Femur (tissue), 1 donor: ENCODE results near the gene STXBP5.
"Not testable (repeated sequence)": the region's sequence is repeated elsewhere in the genome, so short reads cannot be mapped to it uniquely, and the experiment has no call there.

ENCODE experiments used
- DNase-seq: peaks from one replicate; pipeline ENCODE4 v3.0.0-alpha.2; 2017

The STXBP5 gene

DNA sequence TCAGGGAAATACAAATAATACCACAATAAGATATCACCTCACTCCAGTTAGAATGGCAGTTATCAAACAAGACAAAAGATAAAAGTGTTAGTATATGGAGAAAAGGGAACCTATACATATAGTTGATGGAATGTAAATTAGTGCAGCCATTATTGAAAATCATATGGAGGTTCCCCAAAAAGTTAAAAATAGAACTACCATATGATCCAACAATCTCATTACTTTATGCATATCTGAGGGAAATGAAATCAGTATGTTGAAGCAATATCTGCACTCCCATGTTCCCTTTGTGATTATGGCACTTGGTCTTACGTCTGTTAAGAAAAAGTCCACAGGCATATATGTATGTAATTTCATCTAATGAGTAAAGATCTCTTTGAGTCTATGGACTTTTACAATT, 96.9 kb downstream of the STXBP5 start:
- no peak for DNase-seq

DNA sequence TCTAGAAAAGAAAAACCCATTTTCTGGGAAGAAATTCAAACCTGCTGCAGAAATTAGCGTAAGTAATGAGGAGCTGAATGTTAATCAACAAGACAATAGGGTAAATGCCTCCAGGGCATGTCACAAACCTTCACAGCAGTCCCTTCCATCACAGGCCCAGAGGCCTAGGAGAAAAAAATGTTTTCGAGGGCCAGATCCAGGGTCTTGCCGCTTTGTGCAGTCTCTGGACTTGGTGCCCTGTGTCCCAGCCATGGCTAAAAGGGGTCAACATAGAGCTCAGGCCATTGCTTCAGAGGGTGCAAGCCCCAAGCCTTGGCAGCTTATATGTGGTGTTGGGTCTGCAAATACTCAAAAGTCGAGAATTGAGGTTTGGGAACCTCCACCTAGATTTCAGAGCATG, 99.8 kb downstream of the STXBP5 start:
- DNase-seq, result no peak

DNA sequence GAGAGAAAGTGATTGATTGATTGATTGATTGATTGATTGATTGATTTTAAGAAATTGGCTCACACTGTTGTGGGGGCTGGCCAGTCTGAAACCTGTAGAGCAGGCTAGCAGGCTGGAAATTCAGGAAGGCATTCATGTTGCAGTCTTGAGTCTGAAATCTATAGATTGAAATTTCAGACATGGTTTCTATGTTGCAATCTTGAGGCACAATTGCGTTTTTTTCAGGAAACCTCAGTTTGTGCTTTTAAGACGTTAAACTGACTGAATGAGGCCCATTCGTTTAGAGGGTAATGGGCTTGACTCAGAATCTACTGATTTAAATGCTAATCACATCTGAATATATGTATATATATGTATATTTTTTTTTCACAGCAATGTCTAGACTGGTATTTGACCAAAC, 106.3 kb downstream of the STXBP5 start:
- DNase-seq, result no peak

DNA sequence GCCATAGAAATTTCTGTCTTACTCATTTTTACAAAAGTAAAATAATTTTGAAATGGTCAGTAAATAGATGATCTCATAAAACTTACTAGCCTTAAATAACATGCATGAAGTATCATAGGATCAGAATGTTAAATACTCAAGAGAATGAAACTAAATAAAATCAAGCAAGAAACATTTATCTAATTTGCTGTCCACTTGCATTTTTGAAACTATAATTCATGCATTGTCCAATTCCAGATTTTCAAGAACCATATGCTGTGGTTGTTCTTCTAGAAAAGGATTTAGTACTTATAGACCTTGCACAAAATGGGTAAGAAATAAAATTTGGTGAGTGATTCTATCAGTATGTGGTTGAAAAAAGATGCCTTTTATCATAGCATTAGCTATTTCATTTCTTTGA, 107.0 kb downstream of the STXBP5 start:
- DNase-seq, result no peak

DNA sequence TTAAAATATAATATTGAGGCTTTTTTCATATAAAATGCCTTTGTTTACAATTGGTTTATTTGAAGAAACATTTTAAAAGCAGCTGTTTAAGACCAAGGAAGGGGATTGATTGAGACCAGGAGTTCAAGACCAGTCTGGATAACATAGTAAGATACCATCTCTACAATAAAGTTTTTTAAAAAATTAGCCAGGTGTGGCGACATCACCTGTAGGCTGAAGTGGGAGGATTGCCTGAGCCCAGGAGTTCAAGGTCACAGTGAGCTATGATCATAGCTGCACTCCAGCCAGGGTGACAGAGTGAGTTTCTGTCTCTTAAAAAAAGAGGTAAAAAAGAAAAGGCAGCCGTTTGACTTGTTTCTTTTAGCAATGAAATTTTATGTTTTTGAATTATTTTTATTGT, 117.0 kb downstream of the STXBP5 start:
- DNase-seq, result no peak

DNA sequence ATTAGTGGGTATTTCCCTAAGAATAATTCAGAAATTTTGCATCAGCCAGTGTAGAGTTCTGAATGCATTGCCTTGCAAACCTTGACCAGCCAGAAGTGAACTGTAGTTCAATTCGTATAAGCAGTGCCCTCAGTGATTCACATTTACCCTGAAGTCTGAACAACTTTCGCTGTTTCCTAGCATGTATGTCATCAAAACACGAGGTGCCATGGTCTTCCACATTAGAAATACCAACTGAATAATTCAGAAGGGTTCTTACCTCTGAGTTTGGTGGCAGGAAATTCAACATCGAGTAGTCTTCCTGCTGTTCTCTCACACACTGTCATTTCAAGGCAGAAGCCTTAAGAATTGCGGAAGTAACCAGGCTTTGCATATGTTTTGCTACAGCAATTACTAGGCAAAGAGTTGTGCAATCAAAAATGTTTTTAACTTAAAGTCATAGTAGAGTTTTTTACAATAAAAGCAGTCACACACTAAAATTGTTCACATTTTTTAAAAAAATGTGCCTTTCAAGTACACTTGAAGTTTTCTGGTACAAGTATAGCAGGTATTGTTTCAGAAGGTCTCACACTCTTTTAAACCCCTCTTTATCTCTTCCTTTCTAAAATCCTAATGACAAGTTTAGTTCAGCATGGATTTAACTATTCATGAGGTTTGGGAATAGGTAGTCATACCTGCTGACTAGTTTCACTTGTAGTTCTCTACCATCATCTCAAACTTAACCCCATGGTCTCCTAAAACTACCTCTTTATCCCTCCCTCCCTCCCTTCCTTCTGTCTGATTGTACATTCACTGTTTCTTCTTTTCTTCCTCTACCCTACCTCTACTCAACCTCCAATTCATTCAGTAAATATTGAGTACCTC, 118.3 kb downstream of the STXBP5 start:
- DNase-seq, result no peak

DNA sequence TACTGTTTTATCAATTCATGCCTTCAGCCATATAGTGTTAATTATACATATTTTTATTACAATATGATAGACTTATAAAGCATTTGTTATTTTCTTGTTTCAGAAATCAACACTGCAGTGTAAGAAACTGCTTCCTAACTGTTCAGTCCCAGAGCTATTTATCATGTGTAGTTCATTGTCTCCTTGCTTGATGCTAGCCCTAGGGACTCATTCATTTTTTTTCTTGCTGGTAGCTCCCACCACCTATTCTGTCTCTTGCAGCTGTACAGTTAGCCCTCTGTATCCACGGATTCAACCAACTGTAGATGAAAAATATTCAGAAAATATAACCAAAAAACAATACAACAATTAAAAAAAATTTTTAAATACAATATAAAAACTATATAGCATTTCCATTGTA, 121.3 kb downstream of the STXBP5 start:
- no peak for DNase-seq

DNA sequence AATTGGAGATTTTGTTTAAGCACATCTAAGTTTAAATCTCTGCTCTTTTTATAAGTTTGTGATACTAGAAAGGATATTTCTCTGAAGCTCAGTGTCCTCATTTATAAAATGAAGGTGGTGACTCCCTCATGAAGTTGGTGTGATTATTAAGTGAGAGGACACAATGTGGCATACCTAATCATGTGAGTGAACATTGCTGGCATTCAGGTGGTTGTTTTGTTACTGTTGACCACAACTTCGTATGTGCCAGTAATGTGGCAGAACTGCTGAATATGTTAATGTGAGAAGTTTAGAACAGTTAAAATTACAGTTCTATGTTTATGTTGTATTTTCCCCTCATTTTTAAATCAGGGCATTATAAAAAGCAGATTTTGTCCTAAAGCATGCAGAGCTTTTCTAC, 127.2 kb downstream of the STXBP5 start:
- DNase-seq, result no peak

DNA sequence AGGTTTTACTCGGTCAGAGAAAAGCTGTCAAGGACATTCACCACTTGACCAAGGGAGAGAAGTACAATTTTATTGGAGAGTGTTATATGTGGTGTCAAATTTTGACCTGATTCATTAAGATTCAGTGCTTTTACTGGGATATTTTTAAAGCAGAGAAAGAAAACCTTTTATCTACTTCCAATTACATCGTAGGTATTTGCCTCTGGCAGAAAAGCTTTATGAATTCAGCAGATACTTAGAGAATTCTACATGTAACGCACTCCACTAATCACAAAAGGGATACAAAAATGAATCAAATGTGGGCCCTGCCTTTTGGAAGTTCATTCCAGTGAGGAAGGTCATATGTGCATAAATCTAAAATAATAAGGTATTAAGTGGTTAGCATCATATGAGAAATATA, 133.7 kb downstream of the STXBP5 start:
- no peak for DNase-seq

DNA sequence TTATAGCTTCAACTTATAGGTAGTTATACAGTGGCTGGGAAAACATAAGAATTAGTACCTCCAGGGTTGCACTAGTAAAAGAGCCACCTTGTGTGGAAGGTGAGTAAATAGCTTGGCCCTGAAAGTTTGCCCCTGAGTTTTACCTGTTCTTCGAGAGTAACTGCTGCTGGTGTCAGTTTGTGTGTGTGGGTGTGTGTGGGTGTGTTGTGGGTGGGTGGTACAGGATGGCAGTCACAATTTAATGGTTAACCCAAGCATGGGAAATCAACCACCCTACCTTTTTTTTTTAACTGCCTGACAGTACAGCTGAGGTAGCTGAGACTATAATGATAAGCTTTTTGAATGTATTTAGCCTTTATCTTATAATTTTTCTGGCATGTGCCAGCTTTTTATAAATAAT, 137.3 kb downstream of the STXBP5 start:
- DNase-seq, result no peak

DNA sequence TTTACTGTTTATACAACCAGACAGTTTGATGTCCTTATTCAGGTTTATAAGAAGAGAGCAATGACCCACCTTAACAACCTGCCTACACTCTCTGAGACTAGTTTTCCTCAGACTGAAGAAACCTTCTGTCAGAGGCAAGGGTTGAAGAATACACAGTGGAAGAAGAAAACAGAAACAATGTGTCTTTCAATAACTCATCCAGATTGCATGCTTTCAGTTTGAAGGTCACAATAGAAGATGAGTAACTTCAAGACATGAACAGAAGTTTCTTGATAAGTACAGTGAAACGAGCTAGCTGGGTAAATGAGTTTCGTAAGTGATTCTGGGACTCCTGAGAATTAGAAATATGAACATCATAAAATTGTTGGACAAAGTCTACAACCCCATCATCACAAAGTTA, 141.7 kb downstream of the STXBP5 start:
- no peak for DNase-seq

DNA sequence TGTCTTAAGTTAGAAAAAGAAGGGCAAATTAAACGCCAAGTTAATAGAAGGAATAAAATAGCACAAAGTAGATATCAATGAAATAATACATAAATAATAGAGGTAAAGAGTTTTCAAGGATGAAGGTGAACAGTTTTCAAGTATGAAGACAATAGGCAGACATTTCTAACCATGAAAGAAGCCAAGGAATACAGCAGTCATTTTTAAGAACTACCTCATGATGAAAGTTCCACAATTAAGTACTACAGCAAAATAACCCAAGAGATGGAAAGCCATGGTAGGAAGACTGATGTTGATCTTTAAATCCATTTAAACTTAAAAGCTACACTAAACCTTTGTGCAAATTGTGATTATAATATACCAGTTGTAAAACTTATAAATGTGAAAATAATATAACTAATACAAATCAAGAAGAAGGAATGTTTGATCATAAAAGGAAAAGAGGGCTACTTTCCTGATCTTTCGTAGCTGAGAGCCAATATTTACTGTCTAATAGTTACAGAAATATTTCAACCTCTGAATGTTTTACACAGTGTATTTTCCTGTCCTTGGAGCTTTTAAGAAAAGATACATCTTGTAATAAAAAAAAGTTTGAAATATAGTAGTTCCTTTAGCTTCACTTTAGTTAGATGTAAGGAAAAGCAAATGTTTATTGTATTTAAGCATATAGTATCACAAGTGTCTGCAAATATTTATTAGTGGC, 143.1 kb downstream of the STXBP5 start:
- no peak for DNase-seq

DNA sequence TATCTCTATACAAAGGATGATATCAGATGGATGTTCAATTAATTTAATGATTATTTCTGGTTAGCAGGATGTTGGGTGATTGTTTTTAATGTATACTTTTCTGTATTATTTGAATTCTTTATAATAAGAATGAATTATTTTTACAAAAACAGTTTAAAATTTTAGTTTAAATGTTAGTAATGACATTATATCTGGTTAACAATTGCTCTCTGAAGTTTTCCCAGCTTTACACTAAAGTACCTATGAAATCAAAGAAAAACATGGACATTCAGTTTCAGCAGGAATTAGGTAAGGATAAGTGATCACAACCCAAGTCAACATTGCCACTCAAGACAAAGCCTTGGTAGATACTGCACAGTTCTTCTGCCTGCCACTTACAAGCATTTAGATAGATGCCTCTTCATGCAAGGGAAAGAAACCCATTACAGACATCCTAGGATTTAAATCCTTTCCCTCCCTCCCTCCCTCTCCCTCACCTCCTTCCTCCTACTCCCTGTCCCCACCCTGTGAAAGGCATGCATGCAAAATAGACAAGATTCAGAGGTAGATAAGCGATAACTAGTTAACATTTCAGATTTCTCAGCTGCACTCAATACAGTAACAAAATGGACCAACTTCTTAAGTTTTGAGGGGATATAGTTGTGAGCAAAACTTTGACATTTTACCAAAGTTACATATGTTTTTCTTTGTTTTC, 143.8 kb downstream of the STXBP5 start:
- DNase-seq, result no peak

DNA sequence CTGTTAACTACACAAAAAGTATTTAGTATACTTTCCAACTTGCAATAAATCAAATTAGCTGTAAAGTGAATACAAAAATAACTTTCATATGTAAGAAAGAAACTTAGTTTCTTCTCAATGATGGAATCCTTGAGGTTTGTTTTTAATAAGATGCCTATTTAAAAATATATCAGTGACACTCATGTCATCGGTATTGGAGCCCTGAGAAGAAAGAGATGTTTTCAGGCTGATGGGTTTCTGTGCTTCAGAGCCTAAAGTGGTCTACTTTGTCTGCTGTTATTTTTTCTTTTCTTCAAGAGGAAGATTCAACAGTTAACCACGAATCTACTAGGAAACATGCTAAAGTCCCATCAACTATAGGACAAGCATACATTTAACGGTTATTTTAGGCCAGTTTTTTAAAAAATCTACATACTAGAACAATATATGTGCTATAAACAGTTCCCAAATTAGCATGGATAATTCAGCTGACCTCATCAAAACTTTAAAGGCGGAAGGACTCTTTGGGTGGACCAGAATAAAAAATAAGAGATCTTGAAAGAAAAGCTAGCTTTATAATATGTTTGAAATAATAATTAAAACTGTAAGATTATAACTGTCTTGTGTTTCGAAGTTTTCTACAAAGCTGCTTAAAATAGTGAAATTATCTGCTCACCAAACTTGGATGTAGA, 157.2 kb downstream of the STXBP5 start:
- no peak for DNase-seq

DNA sequence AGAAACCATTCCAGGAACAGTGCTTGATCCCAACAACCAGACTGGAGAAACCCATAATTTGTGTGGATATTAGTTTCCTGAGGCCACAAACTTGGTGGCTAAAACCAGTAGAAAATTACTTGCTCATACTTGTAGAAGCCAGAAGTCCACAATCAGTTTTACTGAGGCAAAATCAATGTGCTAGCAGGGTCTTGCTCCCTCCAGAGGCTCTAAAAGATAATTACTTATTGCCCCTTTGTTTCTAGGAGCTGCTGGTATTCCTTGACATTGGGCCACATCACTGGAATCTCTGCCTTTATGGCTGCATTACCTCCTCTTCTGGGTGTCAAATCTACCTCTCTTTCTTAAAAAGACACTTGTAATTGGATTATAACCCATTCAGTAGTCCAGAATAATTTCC, 162.1 kb downstream of the STXBP5 start:
- no peak for DNase-seq

DNA sequence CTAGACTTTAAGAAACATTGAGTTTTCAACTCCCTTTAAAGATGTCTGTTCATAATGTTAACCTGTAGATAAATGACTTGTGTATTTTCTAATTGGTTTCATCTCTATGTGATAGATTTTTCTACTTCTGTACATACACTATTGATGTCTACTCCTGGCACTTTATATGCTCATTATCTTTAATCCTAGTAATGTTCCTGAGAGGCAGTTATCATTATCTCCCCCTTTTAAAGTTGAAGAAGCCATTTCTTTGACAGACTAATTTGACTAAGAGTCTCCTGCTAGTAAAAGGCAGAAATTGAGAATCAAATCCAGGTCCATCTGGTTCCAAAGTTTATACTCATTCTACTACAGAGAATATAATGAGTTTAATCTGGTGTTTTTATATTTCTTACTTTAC, 167.1 kb downstream of the STXBP5 start:
- no peak for DNase-seq

DNA sequence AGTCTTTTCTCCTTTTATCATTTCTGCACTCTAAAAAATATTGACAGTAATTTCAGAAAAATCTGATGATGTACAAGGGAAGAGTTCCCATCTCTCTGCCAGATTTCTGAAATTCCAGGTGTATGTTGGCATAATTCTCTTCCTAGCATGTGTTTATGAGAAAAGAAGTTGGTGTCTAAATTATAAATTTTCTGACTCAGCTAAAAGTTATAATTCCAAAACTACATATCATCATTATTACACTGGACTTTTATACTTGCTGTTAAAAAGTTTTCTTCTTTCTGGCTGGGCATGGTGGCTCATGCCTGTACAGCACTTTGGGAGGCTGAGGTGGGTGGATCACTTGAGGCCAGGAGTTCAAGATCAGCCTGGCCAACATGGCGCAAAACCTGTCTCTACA, 168.6 kb downstream of the STXBP5 start:
- no peak for DNase-seq

DNA sequence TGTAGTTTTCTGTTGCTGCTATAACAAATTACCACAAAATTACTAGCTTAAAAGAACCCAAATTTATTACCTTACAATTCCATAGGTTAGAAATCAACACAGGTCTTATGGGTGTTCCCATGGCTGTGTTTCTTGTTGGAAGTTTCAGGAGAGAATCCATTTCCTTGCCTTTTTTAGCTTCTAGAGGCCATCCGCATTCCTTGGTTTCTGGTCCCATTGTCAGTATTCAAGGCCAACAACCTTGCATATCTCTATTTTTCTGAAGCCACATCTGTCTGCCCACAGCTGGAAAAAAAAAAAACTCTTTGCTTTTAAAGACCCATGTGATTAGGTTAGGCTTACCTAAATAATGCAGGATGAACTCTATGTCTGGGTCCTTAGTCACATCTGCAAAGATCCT, 174.6 kb downstream of the STXBP5 start:
- no peak for DNase-seq

DNA sequence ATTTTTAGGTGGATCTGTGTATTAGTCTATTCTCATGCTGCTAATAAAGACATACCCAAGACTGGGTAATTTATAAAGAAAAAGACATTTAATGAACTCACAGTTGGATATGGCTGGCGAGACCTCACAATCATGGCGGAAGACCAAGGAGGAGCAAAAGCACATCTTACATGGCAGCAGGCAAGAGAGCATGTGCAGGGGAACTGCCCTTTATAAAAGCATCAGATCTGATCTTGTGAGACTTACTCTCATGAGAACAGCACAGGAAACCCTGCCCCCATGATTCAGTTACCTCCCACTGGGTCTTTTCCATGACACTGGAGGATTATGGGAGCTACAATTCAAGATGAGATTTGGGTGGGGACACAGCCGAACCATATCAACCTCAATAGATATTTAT, 176.6 kb downstream of the STXBP5 start:
- DNase-seq, result not testable (repeated sequence)

DNA sequence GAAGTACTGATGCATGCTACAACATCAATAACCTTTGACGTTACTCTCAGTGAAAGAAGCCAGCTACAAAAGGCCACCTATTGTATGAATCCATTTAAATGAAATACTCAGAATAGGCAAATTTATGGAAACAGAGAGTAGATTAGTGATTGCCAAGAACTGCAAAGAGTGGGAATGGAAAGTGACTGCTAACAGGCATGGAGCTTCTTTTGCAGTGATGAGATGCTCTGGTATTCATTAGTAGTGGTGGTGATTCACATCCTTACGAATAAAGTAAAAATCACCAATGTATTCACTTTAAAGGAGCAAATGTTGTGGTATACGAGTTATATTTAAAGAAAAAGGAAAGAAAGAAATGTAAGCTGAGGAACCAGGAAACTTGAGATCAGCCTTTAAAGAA, 177.5 kb downstream of the STXBP5 start:
- DNase-seq, result no peak

DNA sequence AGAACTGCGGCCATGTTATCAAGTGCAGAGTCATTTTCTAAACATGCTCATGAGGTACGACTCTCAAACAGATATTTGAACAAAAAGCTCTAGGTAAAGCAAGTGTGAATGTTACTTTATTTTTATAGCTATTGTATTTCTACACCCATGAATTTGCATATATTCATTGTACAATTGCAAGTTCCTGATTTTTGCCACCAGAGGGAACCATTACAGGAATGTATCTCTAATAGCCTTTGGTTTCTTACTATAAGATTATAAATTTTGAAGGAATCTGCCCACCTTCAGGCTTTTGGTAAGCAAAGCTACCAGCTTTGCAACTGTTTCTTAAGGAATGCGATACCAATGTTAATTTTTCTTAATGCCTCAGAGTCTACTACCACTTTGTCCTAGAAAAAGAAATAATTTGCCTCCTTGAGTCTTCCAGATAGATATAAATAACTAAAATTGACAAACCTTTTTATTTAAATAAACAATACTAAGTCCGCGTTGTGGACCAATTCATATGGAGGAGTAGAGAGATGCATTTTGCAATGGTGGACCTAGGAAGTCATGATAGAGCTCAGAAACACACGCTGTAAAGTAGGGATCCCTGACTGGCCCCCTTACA, 178.8 kb downstream of the STXBP5 start:
- DNase-seq, result no peak

DNA sequence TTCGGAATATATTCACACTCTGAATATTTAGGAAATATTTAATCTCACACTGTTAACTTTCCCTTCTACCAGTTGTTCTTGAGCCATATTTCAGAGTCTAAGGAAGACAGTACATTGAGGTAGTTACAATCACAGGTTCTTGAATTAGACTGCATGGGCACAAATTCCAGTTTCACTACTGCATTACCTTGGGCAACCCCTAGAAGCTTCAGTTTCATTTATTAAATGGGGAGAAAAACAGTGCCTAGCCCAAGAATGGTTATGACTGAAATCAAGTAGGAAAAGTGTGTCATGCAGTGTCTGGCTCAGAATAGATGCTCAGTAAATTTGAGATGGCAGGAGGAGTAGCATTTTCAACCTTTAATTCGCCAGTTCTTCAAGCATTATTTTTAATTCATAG, 179.8 kb downstream of the STXBP5 start:
- DNase-seq, result no peak
